CD4-positive, alpha-beta T cell treated with Interleukin-1 beta for 1 hour (primary cell): ENCODE results near the gene SEMA3C.

ENCODE experiments used
- DNase-seq, 2 donors: peaks; one replicate each; pipeline ENCODE4 v3.0.0-alpha.2; 2020 to 2022

Gene SEMA3C

GRCh38 chr7:80819503-80819902 is 99.3 kb downstream of the SEMA3C start:
- no peak for DNase-seq

- no peak for DNase-seq
Observed at GRCh38 chr7:80818181-80818580, 100.7 kb downstream of the SEMA3C start.

GRCh38 chr7:80816806-80817205 is 102.0 kb downstream of the SEMA3C start:
- DNase-seq, result no peak

- no peak for DNase-seq
Observed at GRCh38 chr7:80815733-80816132, 103.1 kb downstream of the SEMA3C start.

DNA sequence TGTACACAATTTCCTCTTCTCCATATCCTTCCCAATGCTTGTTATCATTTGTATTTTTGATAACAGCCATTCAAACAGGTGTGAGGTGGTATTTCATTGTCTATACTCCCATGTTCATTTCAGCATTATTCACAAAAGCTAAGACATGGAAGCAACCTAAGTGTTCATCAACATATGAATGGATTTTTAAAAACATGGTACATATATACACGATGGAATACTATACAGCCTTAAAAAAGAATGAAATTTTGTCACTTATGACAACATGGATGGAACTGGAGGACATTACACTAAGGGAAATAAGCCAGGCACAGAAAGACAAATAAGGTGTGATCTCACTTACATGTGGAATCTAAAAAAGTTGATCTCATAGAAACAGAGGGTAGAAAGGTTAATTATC is 109.3 kb downstream of the SEMA3C start:
- DNase-seq, result no peak

- DNase-seq, result no peak
Observed at GRCh38 chr7:80807166-80807900, 111.5 kb downstream of the SEMA3C start.

GRCh38 chr7:80806663-80807062 is 112.2 kb downstream of the SEMA3C start:
- no peak for DNase-seq

DNA sequence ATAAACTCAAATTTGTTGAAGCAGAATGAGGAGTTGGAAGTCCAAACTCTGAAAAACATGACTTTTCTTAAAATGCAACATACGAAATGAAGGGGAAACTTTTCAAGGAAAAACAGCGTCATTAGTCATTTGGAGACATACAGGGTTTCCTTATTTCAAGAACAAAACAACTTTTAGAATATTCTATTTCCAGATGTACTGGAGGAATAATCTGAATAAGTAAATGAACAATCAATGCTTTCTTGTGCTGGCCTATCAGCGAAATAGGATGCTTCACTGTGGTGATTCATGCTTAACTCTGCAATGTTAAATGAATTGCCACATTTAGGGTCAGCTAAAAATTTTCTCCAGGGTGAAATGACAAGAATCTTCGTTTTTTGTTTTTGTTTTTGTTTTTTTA is 114.3 kb downstream of the SEMA3C start:
- DNase-seq, result no peak

- DNase-seq, result no peak
Observed at GRCh38 chr7:80802527-80802926, 116.3 kb downstream of the SEMA3C start.

- no peak for DNase-seq
Observed at GRCh38 chr7:80794631-80795573, 123.9 kb downstream of the SEMA3C start.

DNA sequence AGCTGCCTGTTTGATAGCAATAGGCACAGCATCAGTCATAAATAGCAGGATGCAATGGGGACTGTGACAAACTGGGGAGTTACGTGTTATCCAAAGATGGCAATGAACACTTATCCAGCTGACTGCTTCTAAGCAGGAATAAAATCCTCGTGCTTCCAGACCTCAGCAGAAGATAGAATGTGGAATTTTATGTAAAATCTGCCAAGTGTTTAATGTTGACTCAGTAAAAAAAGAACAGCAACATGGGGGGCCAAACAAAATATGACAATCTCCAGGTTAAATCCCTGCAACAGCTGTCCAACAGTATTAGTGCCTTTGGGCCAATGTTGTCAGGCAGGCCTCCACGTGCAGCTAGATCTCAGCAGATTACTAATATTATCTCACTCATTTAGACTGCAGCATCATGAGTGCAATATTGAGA is 127.3 kb downstream of the SEMA3C start:
- DNase-seq, result no peak

GRCh38 chr7:80790877-80791276 is 128.0 kb downstream of the SEMA3C start:
- no peak for DNase-seq

DNA sequence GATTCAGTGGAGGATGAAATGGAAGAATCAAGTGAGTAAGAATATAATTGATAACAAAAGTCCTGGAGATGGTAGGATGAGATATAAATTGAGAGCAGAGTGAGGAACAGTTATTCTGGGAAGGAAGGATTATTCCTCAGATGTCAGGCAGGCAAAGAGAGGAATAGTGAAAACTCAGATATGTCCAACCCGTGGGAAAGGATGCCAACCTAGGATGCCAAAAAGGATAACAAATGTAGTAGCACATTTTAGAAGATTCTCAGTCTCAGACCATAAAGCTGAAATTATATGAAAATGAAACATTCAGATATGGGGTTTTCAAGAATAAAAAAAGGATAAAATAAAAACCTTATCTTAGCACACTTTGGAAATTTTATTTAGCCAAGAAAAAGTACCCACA is 131.1 kb downstream of the SEMA3C start:
- no peak for DNase-seq

DNA sequence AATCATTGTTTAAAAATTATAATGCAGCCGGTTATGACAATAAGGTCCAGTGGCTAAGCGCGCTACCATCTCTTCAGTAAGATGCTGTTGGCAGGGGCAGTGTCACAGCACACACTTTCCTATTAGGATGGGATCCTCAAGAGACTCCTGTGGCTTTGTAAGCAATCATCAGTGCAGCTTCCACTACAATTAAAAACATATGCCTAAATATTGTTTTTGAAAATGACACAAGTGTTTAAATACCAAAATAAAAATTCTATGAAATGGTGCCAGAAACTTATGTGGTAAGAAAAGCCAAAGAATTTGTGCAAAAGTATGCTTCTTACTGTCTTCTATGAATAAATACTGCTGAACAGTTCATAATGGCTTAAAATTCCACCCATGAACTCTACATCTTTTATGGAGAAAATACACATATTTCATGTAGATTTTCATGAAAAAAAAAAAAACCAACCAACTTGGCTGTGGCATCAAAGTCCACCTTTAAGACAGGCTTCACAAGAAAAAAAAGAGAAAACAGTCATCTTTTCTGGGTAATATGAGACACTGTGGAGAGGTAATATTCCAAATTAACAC is 132.8 kb downstream of the SEMA3C start:
- DNase-seq, result no peak

- DNase-seq, result no peak
Observed at GRCh38 chr7:80785276-80785675, 133.6 kb downstream of the SEMA3C start.

DNA sequence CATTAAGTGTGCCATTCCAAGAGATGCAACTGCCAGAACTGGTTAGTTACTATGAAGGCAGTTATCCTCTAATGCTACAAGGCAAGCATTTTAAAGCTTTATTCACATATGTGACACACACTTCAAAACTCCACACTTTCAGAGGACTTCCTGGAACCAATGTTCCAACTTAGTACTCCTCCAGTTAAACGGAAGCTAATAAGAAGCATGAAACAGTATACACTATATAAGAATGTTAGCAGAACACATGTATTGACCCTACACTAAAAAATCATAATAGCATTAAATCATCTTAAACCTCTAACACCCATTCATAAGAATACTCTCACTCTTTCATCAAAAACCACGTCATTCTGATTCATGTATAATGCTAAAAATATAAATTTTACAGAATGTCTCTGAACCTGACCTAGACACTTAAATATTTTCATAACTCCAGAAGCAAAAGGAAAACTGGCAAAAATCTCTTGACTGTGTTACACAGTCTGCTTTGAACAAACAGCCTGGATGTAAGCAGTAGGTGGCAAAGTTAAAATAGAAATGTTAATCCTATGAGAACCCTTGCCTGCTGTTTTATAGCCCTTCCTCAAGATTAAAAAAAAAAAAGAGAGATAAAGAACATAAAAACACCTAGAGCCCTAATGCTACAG is 135.0 kb downstream of the SEMA3C start:
- DNase-seq, result no peak

- DNase-seq, result no peak
Observed at GRCh38 chr7:80783186-80783677, 135.6 kb downstream of the SEMA3C start.

DNA sequence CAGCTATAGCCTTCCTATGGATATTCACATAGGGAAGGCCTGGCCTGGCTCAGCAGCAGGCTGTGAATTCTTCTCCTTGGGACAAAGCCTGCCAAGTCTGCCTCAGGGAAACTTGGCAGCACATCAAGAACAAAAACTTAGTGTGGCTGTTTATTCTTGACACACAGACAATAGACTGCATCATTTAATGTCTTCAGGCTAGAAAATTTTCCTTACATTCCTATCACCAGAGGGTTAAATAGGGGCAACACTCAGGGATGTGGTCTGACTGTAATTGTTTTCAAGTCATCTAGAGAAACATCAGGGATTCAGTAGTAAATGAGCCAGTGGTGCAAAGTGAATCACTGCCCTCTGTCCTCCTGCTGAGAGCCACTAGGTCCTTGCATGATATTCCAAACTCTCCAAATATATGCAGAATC is 137.3 kb downstream of the SEMA3C start:
- no peak for DNase-seq

GRCh38 chr7:80781146-80781545 is 137.7 kb downstream of the SEMA3C start:
- DNase-seq, result no peak

DNA sequence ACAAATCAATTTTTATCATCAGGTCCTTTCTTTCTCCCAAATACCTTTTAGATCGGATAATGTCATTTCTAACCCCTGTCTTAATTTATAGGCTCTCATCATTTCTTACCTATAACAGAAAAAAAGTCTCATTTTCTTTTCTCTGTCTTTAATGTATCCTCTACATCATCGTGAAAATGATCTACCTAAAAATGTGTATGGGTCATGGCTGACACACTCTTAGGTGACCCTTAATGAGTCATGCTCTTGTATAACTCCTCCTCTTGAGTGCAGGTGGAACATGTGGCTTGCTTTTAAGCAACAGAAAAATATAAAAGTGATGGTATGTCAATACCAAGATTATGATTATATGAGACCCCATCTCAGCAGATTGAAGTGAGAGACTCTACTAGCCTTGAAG is 139.4 kb downstream of the SEMA3C start:
- no peak for DNase-seq

- DNase-seq, result no peak
Observed at GRCh38 chr7:80775897-80776296, 143.0 kb downstream of the SEMA3C start.

GRCh38 chr7:80775482-80775881 is 143.4 kb downstream of the SEMA3C start:
- no peak for DNase-seq

GRCh38 chr7:80774843-80775242 is 144.0 kb downstream of the SEMA3C start:
- DNase-seq, result no peak
